ENCODE data around the gene ATMIN.

The ATMIN gene

GRCh38 chr16:81035398-81035974 is at the start of gene ATMIN:
ATMIN (plus strand) TSS chr16:81035842; CDS start chr16:81035871, 29 bp downstream.
- FAIRE-seq = no peak
- TF ChIP-seq POLR2A (IDR thresholded peaks at IDR 0.05; ENCODE audit: low read depth, low read length) = peak; percentile 84; the same call in 1 of the 2 replicates
- peak; percentile 93 for DNase-seq (ENCODE audit: insufficient read length, low spot score)

GRCh38 chr16:80986557-80986956 is 49.1 kb upstream of the ATMIN start:
- FAIRE-seq (no peak), DNase-seq (ENCODE audit: insufficient read length, low spot score) (no peak)
- TF ChIP-seq POLR2A (IDR thresholded peaks at IDR 0.05; ENCODE audit: low read depth, low read length) = no peak

GRCh38 chr16:80988756-80989155 is 46.9 kb upstream of the ATMIN start:
- TF ChIP-seq POLR2A (IDR thresholded peaks at IDR 0.05; ENCODE audit: low read depth, low read length) = no peak
- no peak for FAIRE-seq

GRCh38 chr16:80989801-80990200 is 45.8 kb upstream of the ATMIN start:
- FAIRE-seq (no peak), DNase-seq (ENCODE audit: insufficient read length, low spot score) (no peak)
- TF ChIP-seq POLR2A (IDR thresholded peaks at IDR 0.05; ENCODE audit: low read depth, low read length) = no peak

More at GRCh38 chr16:80988756-80989155, 46.9 kb upstream of the ATMIN start:
- DNase-seq (ENCODE audit: insufficient read length, low spot score) = no peak

GRCh38 chr16:80990577-80990976 is 45.1 kb upstream of the ATMIN start:
- no peak for TF ChIP-seq POLR2A (IDR thresholded peaks at IDR 0.05; ENCODE audit: low read depth, low read length)
- FAIRE-seq (no peak), DNase-seq (ENCODE audit: insufficient read length, low spot score) (no peak)

GRCh38 chr16:80990978-80991377 is 44.7 kb upstream of the ATMIN start:
- DNase-seq (ENCODE audit: insufficient read length, low spot score) (no peak), FAIRE-seq (no peak)
- no peak for TF ChIP-seq POLR2A (IDR thresholded peaks at IDR 0.05; ENCODE audit: low read depth, low read length)

GRCh38 chr16:80991792-80992430 is 43.7 kb upstream of the ATMIN start:
- TF ChIP-seq POLR2A (IDR thresholded peaks at IDR 0.05; ENCODE audit: low read depth, low read length) = no peak
- DNase-seq (ENCODE audit: insufficient read length, low spot score) = no peak
- FAIRE-seq = no peak

- DNase-seq (ENCODE audit: insufficient read length, low spot score) (no peak), FAIRE-seq (no peak)
- TF ChIP-seq POLR2A (IDR thresholded peaks at IDR 0.05; ENCODE audit: low read depth, low read length) = no peak
Measured at GRCh38 chr16:80992676-80993293, 42.9 kb upstream of the ATMIN start.

- no peak for TF ChIP-seq POLR2A (IDR thresholded peaks at IDR 0.05; ENCODE audit: low read depth, low read length)
- FAIRE-seq (peak; percentile 98), DNase-seq (ENCODE audit: insufficient read length, low spot score) (no peak)
Measured at GRCh38 chr16:80993307-80993706, 42.3 kb upstream of the ATMIN start.

- FAIRE-seq = peak; percentile 65
- no peak for DNase-seq (ENCODE audit: insufficient read length, low spot score)
- no peak for TF ChIP-seq POLR2A (IDR thresholded peaks at IDR 0.05; ENCODE audit: low read depth, low read length)
Measured at GRCh38 chr16:80993834-80994233, 41.8 kb upstream of the ATMIN start.

- DNase-seq (ENCODE audit: insufficient read length, low spot score) (no peak), FAIRE-seq (no peak)
- TF ChIP-seq POLR2A (IDR thresholded peaks at IDR 0.05; ENCODE audit: low read depth, low read length) = no peak
Measured at GRCh38 chr16:80994451-80994850, 41.2 kb upstream of the ATMIN start.

- FAIRE-seq (no peak), DNase-seq (ENCODE audit: insufficient read length, low spot score) (no peak)
- TF ChIP-seq POLR2A (IDR thresholded peaks at IDR 0.05; ENCODE audit: low read depth, low read length) = no peak
Measured at GRCh38 chr16:80996688-80997138, 38.9 kb upstream of the ATMIN start.

GRCh38 chr16:80997139-80997798 is 38.4 kb upstream of the ATMIN start:
- FAIRE-seq = no peak
- no peak for TF ChIP-seq POLR2A (IDR thresholded peaks at IDR 0.05; ENCODE audit: low read depth, low read length)
- no peak for DNase-seq (ENCODE audit: insufficient read length, low spot score)

- DNase-seq (ENCODE audit: insufficient read length, low spot score) (no peak), FAIRE-seq (no peak)
- no peak for TF ChIP-seq POLR2A (IDR thresholded peaks at IDR 0.05; ENCODE audit: low read depth, low read length)
Measured at GRCh38 chr16:80997964-80998620, 37.5 kb upstream of the ATMIN start.
